ENCODE measurements around the gene G6PC1.
"Not testable (repeated sequence)": the region's sequence is repeated elsewhere in the genome, so short reads cannot be mapped to it uniquely, and the experiment has no call there.

G6PC1 gene

GRCh38 chr17:42873932-42874695 is 26.5 kb upstream of the G6PC1 start:
- ATAC-seq, DNase-seq: not testable (repeated sequence)

- DNase-seq (no peak), ATAC-seq (no peak)
Observed at GRCh38 chr17:42877037-42877436, 23.6 kb upstream of the G6PC1 start.

GRCh38 chr17:42878123-42878880 is 22.3 kb upstream of the G6PC1 start:
- ATAC-seq (no peak), DNase-seq (no peak)

- DNase-seq (no peak), ATAC-seq (no peak)
Observed at GRCh38 chr17:42878924-42879595, 21.5 kb upstream of the G6PC1 start.

- DNase-seq, result no peak
- ATAC-seq, result no peak
Observed at GRCh38 chr17:42879596-42879985, 21.0 kb upstream of the G6PC1 start.

GRCh38 chr17:42880776-42881310 is 19.8 kb upstream of the G6PC1 start:
- no peak for ATAC-seq
- no peak for DNase-seq

GRCh38 chr17:42881706-42882105 is 18.9 kb upstream of the G6PC1 start:
- not testable (repeated sequence) for ATAC-seq, DNase-seq

- no peak for ATAC-seq
- DNase-seq, result no peak
Observed at GRCh38 chr17:42882166-42882565, 18.4 kb upstream of the G6PC1 start.

GRCh38 chr17:42883802-42884558 is 16.6 kb upstream of the G6PC1 start:
- no peak for ATAC-seq
- DNase-seq, result no peak

GRCh38 chr17:42885806-42886205 is 14.8 kb upstream of the G6PC1 start:
- not testable (repeated sequence) for ATAC-seq, DNase-seq

- DNase-seq (no peak), ATAC-seq (no peak)
Observed at GRCh38 chr17:42886283-42887176, 14.1 kb upstream of the G6PC1 start.

- ATAC-seq, result no peak
- no peak for DNase-seq
Observed at GRCh38 chr17:42889809-42890208, 10.8 kb upstream of the G6PC1 start.

- no peak for DNase-seq
- no peak for ATAC-seq
Observed at GRCh38 chr17:42891539-42892152, 9.0 kb upstream of the G6PC1 start.

- no peak for ATAC-seq
- DNase-seq, result no peak
Observed at GRCh38 chr17:42893359-42893758, 7.2 kb upstream of the G6PC1 start.

GRCh38 chr17:42894283-42895184 is 6.1 kb upstream of the G6PC1 start:
- no peak for DNase-seq
- ATAC-seq, result no peak

- no peak for DNase-seq
- ATAC-seq, result no peak
Observed at GRCh38 chr17:42895185-42895555, 5.4 kb upstream of the G6PC1 start.

GRCh38 chr17:42898147-42898811 is 2.3 kb upstream of the G6PC1 start:
- DNase-seq (no peak), ATAC-seq (no peak)

- not testable (repeated sequence) for ATAC-seq, DNase-seq
Observed at GRCh38 chr17:42899981-42900380, 618 bp upstream of the G6PC1 start.
